HT1080 (cell line): ENCODE results near the gene ALDH2. TPM values are rescaled to one million over a fixed set of nuclear protein-coding genes. Genes with fewer than 3 reads are reported as not detected.
"Not testable (repeated sequence)": the region's sequence is repeated elsewhere in the genome, so short reads cannot be mapped to it uniquely, and the experiment has no call there.

ENCODE experiments used
- DNase-seq: peaks from one replicate; pipeline ENCODE4 v3.0.0-alpha.2; 2015; ENCODE audit warnings: low read depth
- total RNA-seq: library from RNA; depleted of rRNA; stranded (reverse); fragments of >200 nt; shearing (Covaris generic); gene quantifications from 2 replicates; pipeline ENCODE4 v1.2.3, GENCODE V29; 2014

ALDH2 gene
- total RNA-seq, 1 experiment from 2014 or later, result 31.7 TPM

DNA sequence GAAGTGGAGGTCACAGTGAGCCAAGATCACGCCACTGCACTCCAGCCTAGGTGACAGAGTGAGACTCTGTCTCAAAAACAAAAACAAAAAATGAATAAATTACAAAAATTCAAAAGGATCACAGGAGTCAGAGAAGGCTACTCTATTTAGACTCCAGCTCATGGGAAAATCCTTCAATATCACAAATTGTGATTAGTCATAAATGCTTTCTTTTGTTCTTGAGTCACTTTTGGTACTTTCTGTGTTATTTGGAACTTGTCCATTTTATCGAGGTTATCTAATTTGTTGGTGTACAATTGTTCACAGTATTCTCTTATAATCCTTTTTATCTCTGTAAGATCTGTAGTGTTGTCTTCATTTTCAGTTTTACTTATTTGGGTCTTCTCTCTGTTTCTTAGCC lies 18.9 kb downstream of the ALDH2 start:
- no peak for DNase-seq

DNA sequence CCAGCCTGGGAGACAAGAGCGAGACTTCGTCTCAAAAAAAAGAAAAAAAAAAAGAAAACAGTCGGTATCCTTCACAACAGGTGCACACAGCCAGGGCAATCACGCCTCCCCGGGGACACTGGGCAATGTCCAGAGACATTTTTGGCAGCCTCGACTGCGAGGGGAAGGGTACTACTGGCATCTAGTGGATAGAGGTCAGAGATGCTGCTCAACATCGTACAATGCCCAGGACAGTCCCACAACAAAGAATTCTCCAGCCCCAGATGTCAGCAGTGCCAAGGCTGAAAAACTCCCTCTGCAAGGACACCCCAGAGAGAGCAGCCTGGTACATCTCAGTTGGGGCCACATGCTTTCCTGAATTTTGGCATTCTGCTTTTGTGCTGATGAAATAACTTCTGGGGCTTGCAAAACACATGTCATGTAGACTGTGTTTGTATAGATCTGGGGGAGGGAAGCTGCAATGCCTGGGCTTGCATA lies 21.5 kb downstream of the ALDH2 start:
- no peak for DNase-seq

DNA sequence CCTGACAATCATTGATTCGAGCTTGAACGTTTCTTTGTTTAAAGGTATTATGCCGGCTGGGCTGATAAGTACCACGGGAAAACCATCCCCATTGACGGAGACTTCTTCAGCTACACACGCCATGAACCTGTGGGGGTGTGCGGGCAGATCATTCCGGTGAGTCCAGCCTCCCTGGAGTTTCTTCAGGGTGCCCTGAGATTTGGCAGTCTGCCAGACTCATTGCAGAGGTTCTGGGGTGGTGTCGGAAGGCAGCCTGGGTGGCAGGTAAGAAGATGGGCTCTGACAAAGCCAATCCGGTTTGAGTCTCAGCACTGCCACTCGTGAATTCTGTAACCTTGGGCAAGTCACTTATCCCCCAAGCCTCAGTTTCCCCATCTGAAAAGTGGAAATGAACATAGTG lies 23.0 kb downstream of the ALDH2 start:
- DNase-seq, result no peak

- DNase-seq, result no peak
Measured at GRCh38 chr12:111791507-111791906, 24.8 kb downstream of the ALDH2 start.

GRCh38 chr12:111792155-111792855 lies 25.6 kb downstream of the ALDH2 start:
- DNase-seq, result peak; percentile 21

- no peak for DNase-seq
Measured at GRCh38 chr12:111792856-111793235, 26.1 kb downstream of the ALDH2 start.

DNA sequence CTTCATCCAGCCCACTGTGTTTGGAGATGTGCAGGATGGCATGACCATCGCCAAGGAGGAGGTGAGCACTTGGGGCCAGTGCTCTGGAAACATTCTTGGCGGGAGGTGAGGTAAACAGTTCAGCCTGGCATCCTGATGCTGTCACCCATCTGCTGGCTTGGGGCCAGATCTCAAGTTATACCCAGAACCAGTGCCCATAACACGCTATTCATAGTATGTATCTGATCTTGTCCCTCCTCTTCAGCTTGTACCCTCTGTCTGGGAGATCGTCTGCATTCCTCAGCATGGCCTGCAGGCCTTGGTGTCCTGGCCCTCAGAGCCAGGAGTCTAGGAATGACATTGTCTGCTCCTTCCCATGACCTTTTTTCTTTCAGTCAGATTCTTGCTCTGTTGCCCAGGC lies 31.4 kb downstream of the ALDH2 start:
- DNase-seq, result no peak

- DNase-seq, result no peak
Measured at GRCh38 chr12:111799758-111800157, 33.0 kb downstream of the ALDH2 start.

DNA sequence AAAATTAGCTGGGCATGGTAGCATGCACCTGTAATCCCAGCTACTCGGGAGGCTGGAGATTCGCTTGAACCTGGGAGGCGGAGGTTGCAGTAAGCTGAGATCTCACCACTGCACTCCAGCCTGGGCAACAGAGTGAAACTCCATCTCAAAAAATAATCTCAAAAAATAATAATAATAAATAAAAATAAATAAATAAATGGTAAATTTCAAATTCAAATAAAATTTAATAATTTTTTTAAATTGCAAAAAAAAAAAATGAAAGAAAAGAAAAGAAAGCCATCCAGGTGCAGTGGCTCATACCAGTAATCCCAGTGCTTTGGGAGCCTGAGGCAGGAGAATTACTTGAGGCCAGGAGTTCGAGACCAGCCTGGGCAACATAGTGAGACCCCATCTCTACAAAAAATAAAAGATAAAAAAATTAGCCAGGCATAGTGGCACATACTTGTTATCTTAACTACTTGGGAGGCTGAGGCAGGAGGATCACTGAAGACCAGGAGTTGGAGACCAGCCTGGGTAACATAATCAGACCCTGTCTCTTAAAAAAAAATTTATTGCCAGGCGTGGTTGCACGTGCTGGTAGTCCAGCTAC lies 36.4 kb downstream of the ALDH2 start:
- no peak for DNase-seq

DNA sequence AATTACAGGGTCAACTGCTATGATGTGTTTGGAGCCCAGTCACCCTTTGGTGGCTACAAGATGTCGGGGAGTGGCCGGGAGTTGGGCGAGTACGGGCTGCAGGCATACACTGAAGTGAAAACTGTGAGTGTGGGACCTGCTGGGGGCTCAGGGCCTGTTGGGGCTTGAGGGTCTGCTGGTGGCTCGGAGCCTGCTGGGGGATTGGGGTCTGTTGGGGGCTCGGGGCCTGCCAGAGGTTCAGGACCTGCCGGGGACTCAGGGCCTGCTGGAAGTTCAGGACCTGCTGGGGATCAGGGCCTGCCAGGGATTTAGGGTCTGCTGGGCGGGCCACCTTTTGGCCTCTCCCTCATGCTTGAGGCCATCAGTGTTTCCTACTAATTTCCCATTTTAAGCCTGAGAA lies 37.1 kb downstream of the ALDH2 start:
- no peak for DNase-seq

DNA sequence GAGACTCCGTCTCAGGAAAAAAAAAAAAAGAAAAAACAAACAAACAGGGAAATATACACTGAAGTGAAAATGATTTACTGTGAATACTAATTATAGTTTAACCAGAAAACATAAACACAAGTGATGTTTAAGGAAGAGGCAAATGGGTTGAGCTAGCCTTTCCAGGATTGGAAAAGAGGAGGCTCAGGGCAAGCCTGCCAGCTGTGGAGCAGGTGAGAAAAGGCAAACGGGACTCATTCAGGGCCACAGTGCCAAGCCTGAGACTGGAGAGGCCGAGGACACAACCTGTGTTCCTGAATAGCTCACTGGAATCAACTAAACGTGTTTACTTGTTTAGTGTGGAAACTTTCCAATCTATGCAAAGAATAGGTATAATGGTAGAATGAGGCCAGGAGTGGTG lies 39.6 kb downstream of the ALDH2 start:
- no peak for DNase-seq

DNA sequence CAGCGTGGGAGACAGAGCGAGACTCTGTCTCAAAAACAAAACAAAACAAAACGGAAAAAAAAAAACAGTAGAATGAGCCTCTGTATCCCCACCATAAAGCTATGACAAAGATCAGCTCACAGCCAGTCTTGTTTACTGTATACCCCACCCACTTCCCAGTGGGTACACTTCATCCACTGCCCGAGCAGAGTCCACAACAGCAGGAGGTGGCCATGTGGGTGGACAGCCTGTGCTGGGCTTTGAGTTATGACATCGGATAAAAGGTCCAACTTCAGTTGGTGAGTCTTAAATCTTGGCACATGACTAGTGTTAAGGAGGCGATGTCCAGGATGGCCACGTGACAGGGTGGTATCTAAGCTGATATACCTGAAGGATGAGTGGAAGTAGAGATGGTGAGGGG lies 40.5 kb downstream of the ALDH2 start:
- no peak for DNase-seq

DNA sequence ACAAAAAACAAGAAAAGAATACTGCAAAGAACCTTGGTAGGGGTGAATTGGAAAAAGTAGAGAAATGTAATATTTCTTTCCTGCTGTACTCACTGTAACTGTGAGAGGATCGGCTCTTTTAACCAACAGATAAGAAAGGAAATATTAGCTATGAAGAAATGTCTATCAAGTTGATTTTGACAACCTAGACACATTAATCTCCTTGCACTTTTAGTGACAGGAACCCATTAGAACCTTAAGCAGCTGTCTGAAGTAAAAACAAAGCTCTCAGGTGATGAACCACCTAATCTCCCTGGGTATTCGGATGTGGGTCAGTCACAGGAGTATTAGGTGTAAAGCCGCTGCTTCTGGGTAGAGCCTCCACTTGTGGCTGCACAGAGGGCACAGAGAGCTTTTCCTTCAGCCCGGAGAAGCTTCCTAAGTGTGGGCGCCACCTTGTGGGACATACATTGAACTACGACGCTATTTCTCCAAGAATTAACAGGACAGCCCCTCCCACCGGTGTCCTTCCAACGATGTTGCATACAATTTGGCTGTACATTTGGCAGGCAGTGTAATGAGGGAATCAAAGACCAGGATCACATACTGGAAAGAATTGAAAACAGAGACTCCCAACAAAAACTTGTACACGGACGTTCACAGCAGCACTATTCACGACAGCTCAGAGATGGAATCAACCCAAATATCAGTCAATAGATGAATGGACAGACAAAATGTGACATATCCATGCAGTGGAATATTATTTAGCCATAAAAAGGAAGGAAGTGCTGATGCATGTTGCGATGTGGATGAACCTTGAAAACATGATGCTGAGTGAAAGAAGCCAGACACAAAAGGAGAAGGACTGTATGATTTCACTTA lies 46.4 kb downstream of the ALDH2 start:
- peak; percentile 78 for DNase-seq

DNA sequence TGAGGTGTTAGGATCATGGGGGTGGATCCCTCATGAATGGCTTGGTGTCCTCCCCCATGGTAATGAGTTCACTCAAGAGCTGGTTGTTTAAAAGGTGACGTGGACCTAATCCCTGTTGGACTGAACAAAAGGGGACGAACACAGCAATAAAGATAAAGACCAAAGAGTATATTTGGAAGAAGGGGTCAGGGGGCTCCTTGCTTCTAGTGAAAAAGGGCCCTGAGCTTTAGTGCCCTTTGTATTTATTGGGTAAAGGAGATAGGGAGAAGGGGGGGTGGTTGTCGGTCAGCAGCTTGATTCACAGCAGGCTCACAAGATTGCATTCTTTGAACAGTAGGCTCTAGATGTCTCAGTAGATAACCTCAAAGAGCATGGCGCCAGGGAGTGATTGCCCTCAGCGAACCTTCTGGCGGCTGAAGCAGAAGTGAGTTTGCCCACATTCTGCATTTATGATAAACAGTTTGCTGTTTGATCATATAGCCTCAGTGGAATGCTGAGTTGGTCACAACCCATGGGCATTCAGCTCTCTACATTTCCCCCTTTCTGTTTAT lies 49.4 kb downstream of the ALDH2 start:
- no peak for DNase-seq

DNA sequence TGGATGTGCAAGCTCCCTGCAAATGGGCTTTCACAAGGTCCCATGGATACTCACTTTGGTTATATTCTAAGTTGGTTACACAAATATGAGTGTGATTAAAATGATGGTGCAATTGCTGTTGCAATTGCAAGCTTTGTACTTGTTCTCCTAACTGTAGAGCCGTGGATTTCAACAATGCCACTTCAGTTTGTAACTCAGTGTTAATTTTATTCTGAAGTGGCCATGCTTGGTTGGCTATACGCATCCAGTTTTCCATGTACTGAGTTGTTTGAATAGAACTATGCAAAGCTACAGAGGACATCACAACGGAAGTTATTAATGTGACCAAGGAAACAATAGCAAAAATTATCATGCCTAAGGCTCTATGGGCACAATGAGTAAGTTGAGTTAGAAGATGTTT lies 50.2 kb downstream of the ALDH2 start:
- not testable (repeated sequence) for DNase-seq

GRCh38 chr12:111818340-111818739 lies 51.6 kb downstream of the ALDH2 start:
- no peak for DNase-seq

DNA sequence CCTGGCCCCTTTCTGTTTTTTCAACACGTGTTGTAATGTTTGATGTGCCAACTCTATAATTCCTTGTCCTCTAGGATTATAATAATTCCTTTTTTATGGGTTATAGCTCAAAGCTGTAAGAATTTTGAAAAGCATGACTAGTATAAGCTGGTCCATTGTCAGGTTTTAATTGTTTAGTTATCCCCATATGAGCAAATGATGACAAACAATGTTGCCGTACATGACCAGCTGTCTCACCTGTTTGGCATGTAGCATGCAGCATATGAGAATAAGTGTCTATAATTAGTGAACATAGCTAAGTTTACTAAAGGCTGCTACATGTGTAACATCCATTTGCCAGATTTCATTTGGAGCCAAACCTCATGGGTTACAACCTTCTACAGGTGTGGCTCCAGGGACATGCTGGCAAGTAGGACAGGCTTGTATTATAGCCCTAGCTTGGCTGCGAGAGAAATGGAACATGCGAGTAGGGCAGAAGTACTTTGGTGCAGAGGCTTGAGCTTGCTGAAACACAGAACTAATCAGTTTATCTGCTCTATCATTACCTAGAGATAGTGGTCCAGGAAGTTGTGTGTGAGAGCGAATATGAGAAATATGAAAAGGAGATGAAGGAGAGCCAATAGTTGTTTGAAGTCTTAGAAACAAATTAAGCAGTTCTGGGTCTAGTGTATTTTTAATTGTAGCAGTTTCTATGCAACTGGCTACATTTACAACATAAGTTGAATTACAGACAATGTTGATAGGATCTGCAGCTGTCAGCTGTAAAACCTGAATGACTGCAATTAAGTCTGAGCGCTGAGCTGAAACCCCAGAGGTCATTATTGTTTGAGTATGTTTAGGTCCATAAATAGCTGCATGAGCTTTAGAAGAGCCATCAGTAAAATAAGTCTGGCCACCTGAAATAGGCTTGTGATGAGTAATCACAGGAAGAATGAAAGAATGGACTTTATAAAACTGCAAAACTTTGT lies 52.7 kb downstream of the ALDH2 start:
- no peak for DNase-seq

GRCh38 chr12:111820828-111821227 lies 54.1 kb downstream of the ALDH2 start:
- DNase-seq, result not testable (repeated sequence)

GRCh38 chr12:111822886-111823285 lies 56.2 kb downstream of the ALDH2 start:
- no peak for DNase-seq

DNA sequence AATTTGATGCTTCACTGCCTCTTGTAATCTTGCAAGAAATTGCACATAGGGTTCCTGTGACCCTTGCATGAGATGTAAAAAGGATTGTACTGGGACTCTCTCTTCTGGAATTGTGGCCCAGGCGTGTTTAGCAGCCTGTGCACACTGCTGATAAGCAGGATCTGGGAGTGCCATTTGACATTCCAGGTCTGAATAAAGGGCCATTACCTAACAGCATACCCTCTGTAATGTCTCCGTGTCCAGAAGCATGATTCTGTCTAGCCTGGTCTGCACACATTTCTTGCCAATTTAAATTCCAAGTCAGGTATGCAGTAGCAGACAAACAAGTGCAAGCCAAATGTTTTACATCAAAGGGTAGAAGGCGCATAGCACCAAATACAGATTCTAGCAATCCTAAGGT lies 57.2 kb downstream of the ALDH2 start:
- no peak for DNase-seq

- DNase-seq, result peak; percentile 38
Measured at GRCh38 chr12:111824312-111824711, 57.6 kb downstream of the ALDH2 start.
